T-helper 1 cell treated with Interleukin-12 subunit alpha and Interleukin-12 subunit beta and Interleukin-4 antibody, amounts not matched to agents 30 μg/mL and 1 μg/mL, for 36 hours (primary cell): ENCODE results near the gene LRPAP1.

Experiments
- H3K27ac Mint-ChIP-seq: one replicate; pipeline ENCODE4 v1.8.0; 2021; ENCODE audit warnings: mild to moderate bottlenecking, mixed read lengths
- H3K27me3 Mint-ChIP-seq: one replicate; pipeline ENCODE4 v1.8.0; 2021; ENCODE audit warnings: low read depth, mixed read lengths
- H3K36me3 Mint-ChIP-seq: one replicate; pipeline ENCODE4 v1.8.0; 2021; ENCODE audit warnings: low read depth, mixed read lengths
- H3K4me1 Mint-ChIP-seq: one replicate; pipeline ENCODE4 v1.8.0; 2021; ENCODE audit warnings: low read depth, mixed read lengths
- H3K4me3 Mint-ChIP-seq: one replicate; pipeline ENCODE4 v1.8.0; 2021; ENCODE audit warnings: mild to moderate bottlenecking, moderate library complexity, mixed read lengths
- H3K9me3 Mint-ChIP-seq: one replicate; pipeline ENCODE4 v1.8.0; 2021; ENCODE audit warnings: mixed read lengths

The LRPAP1 gene

DNA sequence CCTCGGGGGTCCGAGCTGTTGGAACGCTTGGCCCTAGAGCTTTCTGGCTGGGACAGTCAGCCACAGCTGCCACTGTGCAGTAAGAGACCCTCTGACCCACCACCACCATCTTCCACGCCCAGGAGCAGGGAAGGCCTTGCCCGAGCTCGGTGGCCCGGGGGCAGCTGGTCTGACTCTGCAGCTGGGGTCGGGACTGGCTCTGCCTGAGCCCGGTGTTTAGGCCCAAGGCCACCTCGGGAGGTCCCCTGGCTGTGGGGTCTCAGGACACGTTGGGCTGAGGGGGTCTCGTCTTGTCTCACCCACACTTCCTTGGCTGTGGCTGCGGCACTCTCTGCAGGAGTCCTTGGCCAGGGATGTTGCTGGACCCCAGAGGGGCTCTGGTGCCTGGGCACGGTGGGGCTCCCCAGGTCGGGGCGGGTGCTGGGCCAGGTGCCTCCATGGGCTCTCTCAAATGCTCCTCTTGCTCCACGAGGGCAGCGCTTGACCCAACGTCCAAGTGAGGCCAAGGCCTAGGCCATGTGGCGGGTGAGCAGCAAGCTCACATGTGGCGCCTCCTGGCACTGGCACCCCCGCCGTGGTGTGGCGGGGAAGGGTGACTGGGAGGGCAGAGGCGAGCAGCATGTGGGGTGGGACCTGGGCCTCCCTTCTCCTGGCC is 46.2 kb downstream of the LRPAP1 start:
- H3K27ac Mint-ChIP-seq: no peak overlapping the region
- no peak overlapping the region for H3K4me3 Mint-ChIP-seq
- H3K9me3 Mint-ChIP-seq: no peaks in the 10 kb centered on the region
- no peaks in the 10 kb centered on the region for H3K4me1 Mint-ChIP-seq
- H3K27me3 Mint-ChIP-seq: peaks cover 16% of the 10 kb centered on the region
- no peaks in the 10 kb centered on the region for H3K36me3 Mint-ChIP-seq

DNA sequence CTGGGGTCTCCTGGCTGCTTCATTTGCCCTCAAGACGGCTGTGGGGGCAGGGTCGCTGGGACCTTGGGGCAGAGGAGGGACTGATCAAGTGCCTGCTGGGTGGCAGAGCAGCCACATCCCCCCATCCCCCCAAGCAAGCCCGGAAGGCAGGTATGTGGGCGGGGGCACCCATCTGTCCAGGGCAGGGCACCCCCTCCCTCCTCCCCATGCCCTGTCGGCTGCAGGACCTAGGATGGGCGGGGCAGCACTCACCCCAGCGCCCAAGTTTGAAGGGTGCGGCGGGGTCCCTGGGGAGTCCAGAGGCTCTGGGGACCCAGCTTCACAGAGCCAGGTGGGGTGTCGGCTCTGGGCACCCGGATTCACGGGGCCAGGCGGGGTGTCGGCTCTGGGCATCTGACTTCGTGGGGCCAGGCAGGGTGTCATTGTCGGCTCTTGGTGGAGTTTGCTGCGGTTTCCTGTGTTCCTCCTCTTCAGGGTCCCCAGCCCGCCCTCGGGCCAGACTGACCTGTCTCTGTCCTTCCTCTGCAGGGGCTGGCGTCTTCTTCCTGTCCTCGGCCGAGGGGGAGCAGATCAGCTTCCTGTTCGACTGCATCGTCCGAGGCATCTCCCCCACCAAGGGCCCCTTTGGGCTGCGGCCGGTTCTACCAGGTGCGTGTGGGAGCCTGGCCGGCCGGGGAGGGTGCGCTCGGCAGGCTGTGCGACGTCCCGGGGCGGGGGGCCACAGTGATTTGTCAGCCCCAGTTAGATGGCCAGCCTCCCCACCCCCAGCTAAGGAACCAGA is 47.0 kb downstream of the LRPAP1 start:
- Mint-ChIP-seq H3K36me3 (no peaks in the 10 kb centered on the region), H3K4me1 (no peaks in the 10 kb centered on the region), H3K4me3 (no peak overlapping the region), H3K9me3 (no peaks in the 10 kb centered on the region), H3K27ac (no peak overlapping the region), H3K27me3 (peaks cover 17% of the 10 kb centered on the region)

DNA sequence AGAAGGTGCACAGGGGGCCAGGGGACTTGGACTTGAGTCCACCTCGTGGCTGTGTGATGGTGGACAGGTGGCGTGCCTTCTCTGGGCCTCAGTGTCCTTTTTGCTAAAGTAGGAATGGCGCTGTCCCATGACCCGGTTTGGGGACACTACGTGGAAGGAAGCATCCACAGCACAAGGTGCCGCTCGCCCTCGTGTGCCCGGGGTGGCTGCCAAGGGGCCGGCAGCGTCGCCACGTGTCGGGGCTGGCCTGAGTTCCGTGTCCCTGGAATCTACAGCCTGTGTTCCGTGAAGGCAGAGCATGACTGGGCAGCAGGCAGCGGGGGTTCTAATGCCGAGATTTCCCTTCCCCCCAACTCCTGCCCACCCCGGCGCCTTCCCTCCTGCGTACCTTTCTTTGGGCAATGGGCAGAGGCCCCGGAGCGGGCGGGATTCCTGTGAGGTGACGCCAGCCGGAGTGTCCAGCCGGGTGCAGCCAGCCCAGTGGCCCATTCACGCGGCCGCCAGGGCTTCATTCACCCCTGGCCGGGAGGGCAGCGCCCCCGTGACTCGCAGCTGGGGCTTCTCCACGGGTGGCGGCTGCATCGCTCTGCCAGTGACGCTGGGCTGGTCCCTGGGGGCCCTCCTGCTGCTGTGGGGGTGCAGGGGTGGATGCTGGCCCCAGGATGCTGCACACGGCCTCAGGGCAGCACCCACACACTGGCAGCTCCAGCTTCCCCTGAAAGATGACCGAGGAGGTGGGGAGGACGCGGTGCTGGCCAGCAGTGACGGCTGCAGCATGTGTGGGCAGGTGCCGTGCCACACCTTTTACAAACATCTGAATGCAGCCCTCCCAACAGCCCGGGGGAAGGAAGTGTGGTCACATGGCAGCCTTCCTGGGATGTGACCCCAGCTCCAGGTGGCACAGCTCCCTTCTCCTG is 47.9 kb downstream of the LRPAP1 start:
- Mint-ChIP-seq H3K27me3 (peaks cover 17% of the 10 kb centered on the region), H3K4me3 (no peak overlapping the region), H3K27ac (no peak overlapping the region), H3K4me1 (no peaks in the 10 kb centered on the region), H3K36me3 (no peaks in the 10 kb centered on the region), H3K9me3 (no peaks in the 10 kb centered on the region)

DNA sequence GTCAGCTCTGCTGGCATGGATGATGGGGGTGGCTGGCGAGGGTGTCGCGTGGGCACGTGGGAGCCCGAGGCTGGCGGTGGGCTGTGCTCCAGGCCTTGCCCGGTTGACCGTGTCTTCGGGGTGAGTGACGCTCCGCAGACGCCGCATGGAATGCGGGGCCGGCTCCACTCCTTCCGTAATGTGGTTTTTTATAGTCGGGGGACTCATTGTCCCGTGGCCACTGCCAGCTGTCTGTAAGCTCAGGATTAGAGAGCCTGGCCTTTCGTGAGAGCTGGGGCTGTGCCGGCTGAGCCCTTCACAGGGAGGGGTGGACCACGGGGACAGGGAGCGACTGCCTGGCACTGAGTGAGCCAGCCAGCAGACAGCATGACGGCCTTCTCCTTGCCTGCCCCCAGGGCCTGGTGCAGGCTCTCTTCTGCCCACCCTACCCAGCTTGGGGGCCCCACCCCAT is 48.7 kb downstream of the LRPAP1 start:
- Mint-ChIP-seq H3K4me3 (no peak overlapping the region), H3K27me3 (peaks cover 17% of the 10 kb centered on the region), H3K27ac (no peak overlapping the region), H3K4me1 (no peaks in the 10 kb centered on the region), H3K9me3 (no peaks in the 10 kb centered on the region), H3K36me3 (no peaks in the 10 kb centered on the region)

DNA sequence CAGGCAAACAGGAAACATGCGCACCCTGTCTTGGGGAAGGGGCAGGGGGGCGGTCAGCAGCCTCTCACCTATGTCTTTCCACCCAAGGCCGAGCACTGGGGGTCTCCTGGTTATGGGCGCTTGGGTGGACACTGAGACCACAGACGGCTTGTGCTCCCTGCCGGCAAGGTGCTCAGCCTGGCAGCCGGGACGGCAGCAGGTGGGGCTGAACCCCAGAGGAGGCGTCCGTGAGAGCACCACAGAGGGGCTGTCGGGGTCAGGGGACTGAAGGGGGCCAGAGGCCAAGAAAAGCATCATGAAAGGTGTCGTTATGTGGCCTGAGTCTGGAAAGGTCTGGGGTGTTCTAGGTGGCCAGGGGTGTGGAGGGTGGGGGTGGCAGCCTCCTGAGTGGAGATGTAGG is 49.5 kb downstream of the LRPAP1 start:
- Mint-ChIP-seq H3K4me1 (no peaks in the 10 kb centered on the region), H3K27ac (no peak overlapping the region), H3K36me3 (no peaks in the 10 kb centered on the region), H3K9me3 (no peaks in the 10 kb centered on the region), H3K4me3 (no peak overlapping the region), H3K27me3 (peaks cover 17% of the 10 kb centered on the region)

DNA sequence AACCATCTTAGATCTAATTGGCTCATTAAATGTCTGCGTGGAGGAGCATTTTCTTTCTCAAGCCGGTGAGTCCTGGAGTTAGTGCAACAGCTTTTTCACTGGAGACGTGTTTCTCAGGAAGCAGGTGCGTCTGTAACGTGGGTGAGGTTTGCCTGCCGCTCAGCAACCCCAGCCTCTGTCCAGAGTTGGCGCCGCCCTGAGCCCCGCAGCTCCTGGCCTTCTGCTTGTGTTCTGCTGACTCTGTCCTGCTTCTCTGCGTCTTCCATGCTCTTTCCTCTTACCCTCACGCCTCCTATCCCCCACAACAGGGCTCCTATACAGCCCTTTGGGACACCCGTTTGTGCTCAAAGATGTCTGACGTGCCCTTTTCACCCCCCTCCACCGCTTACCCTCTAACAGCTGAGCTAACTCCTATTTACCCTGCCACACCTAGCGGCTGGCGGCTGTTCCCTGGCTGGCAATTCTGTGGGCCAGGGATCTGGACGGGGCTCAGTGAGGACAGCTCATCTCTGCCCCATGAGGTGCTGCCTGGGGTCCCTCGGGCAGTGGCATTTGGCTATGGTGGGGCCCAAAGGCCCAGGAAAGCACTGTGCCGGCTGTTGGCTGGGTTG is 50.3 kb downstream of the LRPAP1 start:
- H3K27ac Mint-ChIP-seq: no peak overlapping the region
- H3K27me3 Mint-ChIP-seq: peaks cover 17% of the 10 kb centered on the region
- no peak overlapping the region for H3K4me3 Mint-ChIP-seq
- no peaks in the 10 kb centered on the region for H3K36me3 Mint-ChIP-seq
- H3K4me1 Mint-ChIP-seq: no peaks in the 10 kb centered on the region
- no peaks in the 10 kb centered on the region for H3K9me3 Mint-ChIP-seq

DNA sequence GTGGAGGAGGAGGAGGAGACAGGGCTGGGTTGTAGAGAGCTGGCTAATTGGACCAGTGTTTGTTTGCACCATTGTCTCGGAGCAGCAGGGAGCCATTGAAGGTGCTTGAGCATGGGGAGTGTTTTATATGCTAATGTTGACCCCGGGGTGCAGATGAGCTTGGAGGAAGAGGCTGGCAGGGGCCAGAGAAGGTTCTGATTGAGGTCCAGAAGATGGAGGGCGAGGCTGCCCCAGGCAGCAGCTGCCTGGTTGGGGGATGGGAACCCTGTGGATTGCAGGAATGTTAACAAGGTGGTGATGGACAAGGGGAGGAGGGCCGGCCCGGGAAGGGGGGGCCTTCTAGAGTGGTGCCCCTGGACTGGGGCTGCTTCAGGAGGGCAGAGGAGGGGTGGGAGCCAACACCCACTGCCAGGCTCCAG is 51.1 kb downstream of the LRPAP1 start:
- Mint-ChIP-seq H3K4me3 (no peak overlapping the region), H3K27ac (no peak overlapping the region), H3K27me3 (peaks cover 17% of the 10 kb centered on the region), H3K36me3 (no peaks in the 10 kb centered on the region), H3K4me1 (no peaks in the 10 kb centered on the region), H3K9me3 (no peaks in the 10 kb centered on the region)

DNA sequence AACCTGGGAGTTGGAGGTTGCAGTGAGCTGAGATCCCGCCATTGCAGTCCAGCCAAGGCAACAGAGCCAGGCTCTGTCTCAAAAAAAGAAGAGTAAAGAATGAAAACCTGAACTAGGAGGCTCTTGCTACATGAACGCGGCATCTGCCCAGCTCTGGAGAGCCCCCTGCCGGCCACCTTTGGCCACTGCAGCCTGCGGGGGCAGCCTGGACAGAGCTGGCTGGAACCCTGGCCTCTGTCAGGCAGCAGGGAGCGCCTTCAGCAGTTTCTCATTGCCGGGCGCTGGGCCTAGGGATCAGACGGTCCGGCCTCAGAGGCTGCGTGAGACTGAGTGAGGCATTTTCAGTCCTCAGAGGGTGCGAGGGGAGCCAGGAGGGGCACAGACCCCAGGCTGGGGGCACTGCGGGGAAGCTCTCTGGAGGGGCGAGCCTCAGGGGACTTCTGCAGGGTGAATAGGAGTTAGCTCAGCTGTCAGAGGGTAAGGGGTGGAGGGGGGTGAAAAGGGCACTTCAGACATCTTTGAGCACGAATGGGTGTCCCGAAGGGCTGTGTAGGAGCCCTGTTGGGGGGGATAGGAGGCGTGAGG is 51.6 kb downstream of the LRPAP1 start:
- no peak overlapping the region for H3K4me3 Mint-ChIP-seq
- no peaks in the 10 kb centered on the region for H3K4me1 Mint-ChIP-seq
- peaks cover 17% of the 10 kb centered on the region for H3K27me3 Mint-ChIP-seq
- no peaks in the 10 kb centered on the region for H3K36me3 Mint-ChIP-seq
- no peaks in the 10 kb centered on the region for H3K9me3 Mint-ChIP-seq
- H3K27ac Mint-ChIP-seq: no peak overlapping the region

DNA sequence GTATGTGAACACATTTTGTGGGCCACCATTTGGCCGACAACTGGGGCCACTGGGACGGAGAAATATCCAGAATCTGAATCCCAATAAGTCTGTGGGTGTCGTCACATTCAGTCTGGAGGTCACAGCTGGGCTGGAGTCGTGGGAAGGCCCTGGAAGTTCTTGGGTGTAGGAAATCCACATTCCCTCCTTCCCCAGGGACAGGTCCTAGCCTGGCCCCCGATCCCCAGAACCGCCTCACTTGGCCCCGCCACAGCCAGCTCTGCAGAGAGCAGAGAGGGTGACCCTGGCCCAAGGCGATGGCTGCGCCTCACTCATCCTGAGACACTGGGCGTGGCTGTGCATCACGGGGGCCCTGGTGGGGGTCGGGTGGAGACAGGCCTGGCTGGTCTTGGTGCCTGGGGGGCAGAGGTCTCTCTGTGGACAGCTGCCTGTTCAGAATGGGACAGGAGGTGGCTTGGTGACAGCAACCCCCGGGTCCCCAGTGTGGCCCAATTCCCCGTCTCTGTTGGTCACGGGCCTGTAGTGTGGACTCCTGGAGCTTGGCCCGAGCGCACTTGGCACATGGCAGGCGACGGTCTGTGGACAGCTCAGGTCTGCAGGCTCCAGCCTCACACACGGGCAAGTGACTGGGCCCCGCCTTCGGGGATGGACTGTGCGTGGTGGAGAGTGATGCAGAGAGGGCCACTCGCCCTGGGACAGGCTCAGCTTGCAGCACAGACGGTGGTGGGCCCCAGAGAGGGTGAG is 52.7 kb downstream of the LRPAP1 start:
- H3K4me1 Mint-ChIP-seq: no peaks in the 10 kb centered on the region
- no peaks in the 10 kb centered on the region for H3K36me3 Mint-ChIP-seq
- H3K4me3 Mint-ChIP-seq: no peak overlapping the region
- H3K9me3 Mint-ChIP-seq: no peaks in the 10 kb centered on the region
- peaks cover 14% of the 10 kb centered on the region for H3K27me3 Mint-ChIP-seq
- H3K27ac Mint-ChIP-seq: no peak overlapping the region

DNA sequence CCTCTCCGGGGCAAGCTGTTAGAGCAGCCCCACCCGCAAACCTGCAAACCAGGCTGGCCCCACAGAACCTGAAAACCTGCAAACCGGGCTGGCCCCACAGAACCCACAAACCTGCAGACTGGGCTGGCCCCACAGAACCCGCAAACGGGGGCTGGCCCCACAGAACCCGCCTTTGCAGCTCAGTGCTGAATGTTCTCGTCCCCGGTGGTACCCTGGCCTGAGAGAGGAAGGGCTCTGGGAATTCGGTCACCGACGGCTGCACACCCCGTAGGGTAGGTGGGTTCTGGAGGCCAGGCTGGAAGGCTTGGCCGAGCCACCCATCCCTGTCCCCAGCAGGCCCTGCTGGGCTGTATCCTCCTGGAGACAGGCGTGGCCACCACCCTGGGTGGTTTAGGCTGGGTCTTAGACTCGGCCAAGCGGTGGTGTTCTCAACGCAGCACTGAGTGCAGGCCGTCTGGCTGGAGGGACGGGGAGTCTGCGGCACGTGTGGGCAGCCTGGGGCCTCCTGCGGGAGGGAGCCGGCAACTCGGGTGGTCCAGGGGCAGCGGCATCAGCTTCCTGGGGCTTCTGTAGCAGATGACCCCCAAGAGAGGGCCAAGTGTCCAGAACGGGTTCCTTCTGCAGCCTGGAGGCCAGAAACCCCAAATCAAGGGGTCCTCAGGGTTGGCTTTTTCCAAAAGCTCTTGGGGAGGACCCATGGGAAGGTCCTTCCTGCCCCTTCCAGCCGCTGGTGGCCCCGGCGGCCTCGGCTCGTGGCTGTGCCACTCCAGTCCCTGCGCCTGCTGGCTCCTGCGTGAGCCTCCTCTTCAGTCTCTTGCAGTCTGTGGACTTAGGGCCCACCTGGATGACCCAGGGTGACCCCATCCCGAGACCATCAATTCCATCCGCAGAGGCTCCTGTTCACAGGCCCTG is 53.5 kb downstream of the LRPAP1 start:
- no peaks in the 10 kb centered on the region for H3K9me3 Mint-ChIP-seq
- H3K4me3 Mint-ChIP-seq: no peak overlapping the region
- no peaks in the 10 kb centered on the region for H3K4me1 Mint-ChIP-seq
- H3K27ac Mint-ChIP-seq: no peak overlapping the region
- H3K36me3 Mint-ChIP-seq: no peaks in the 10 kb centered on the region
- H3K27me3 Mint-ChIP-seq: peaks cover 11% of the 10 kb centered on the region

DNA sequence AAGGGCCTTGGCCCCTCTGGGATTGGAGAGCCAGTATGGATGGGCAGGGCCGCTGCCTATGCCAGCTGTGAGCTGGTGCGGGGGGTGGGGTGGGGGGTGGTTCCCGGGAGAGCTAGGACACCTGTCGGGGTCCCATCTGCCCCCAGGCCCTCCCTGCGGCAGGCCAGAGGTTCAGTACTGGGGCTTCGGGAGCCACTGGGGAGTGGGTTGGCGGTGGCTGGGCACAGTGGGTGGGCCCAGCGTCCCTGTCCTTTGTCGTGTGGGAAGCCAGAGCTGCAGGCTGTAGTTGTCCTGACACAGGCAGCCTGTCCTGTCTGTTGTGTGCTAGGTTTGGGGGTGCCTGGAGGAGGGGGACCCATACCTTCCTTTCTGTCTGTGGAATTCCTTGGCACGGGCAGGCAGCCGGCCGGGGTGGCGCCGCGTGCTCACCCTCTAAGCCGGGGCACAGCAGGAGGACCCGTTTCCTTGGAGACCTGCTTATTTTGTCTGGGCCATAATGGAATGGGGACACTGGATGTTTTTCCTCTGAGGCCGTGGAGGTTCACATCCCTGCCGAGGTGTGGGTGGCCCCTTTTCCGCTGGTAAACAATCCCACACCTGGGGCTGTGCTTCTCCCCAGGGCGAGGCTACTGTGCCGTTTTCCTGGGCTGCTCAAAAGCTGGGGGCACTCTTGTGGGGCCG is 54.3 kb downstream of the LRPAP1 start:
- Mint-ChIP-seq H3K36me3 (no peaks in the 10 kb centered on the region), H3K27ac (no peak overlapping the region), H3K27me3 (peaks cover 11% of the 10 kb centered on the region), H3K4me1 (no peaks in the 10 kb centered on the region), H3K9me3 (no peaks in the 10 kb centered on the region), H3K4me3 (no peak overlapping the region)

DNA sequence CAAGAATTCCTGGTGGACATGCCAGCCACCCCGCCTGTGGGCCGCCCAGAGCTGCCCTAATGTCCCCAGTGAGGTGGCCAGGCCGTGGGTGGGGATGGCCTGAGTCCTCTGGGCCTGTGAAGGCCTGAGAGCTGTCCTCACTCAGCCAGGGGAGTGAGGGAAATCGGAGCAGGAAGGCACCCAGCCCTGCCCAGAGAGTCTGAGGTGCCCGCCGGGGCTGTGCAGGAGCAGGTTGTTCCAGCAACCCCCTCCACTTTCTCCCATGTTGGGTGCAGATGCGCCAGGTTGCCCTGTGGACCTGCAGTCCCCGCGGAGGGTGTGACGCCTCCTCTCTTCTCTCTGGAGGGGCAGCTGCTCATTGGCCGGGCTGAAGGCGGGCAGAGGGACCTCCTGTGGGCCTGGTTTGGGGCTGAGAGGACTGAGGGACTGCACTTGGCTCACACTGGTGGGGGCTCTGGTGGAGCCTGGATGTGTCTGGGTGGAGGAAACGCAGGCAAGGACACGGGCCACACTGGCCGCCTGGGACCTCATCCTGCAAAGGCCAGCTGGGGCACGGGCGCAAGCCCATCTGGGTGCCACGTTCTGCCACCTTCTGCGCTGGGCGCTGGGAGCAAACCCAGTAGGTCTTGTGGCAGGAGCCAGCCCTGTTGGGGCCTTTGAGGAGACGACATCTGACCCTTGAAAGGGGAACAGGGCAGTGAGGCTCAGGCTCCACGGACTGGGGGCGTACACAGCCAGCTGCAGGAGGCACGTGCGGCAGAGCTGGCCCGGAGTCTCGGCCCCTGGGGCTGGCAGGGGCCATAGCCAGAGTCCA is 55.1 kb downstream of the LRPAP1 start:
- no peaks in the 10 kb centered on the region for H3K4me1 Mint-ChIP-seq
- H3K4me3 Mint-ChIP-seq: no peak overlapping the region
- H3K27ac Mint-ChIP-seq: no peak overlapping the region
- H3K36me3 Mint-ChIP-seq: no peaks in the 10 kb centered on the region
- peaks cover 11% of the 10 kb centered on the region for H3K27me3 Mint-ChIP-seq
- no peaks in the 10 kb centered on the region for H3K9me3 Mint-ChIP-seq
